GM12878 (cell line): ENCODE measurements around the gene INPP4B. TPM values are rescaled to one million over a fixed set of nuclear protein-coding genes. Genes with fewer than 3 reads are reported as not detected.

ENCODE experiments used
- ATAC-seq: fragments of 200-7000 bp; cut with Tn5 transposase; 3 replicates; pipeline ENCODE4 v1.9.1; 2020; ENCODE audit warnings: mild to moderate bottlenecking, moderate library complexity
- BruUV-seq: library from RNA; stranded (reverse); fragments of 400-500 nt; replicated peaks from 2 replicates; lab custom pipeline; 2021; lab: Mats Ljungman, UMichigan
- CTCF ChIA-PET: fragments of 300-600 bp; sonication (Branson Sonifier 250); formaldehyde crosslinking; extraction: SDS; loops from one replicate; lab custom pipeline; 2021; ENCODE audit warnings: inconsistent platforms; lab: Yijun Ruan, JAX
- POLR2A ChIA-PET: fragments of 350-600 bp; formaldehyde crosslinking; extraction: SDS; loops from one replicate; lab custom pipeline; 2021; ENCODE audit warnings: inconsistent platforms; lab: Charles Lee
- RAD21 ChIA-PET: fragments of 300-600 bp; sonication (Branson Sonifier 250); formaldehyde crosslinking; loops from one replicate; lab custom pipeline; 2023; ENCODE audit warnings: antibody characterized with exemption; ENCODE audit not compliant: unreplicated experiment; lab: Charles Lee
- SMC1A ChIA-PET: fragments of 300-600 bp; sonication (Branson Sonifier 250); formaldehyde crosslinking; loops from one replicate; lab custom pipeline; 2023; ENCODE audit not compliant: unreplicated experiment, uncharacterized antibody; lab: Charles Lee
- DNase-seq: peaks from one replicate; pipeline ENCODE4 v3.0.0-alpha.2; 2011; ENCODE audit warnings: low read depth, low spot score
- FAIRE-seq: peaks from 3 replicates; lab custom pipeline; 2011; peaks lifted over from hg19 to GRCh38; lab: Jason Lieb, UNC
- H2AFZ ChIP-seq: 2 replicates; pipeline ENCODE4 v1.6.0; 2011; ENCODE audit warnings: low read depth, low read length, control low read depth; ENCODE audit not compliant: control insufficient read depth
- H3K27ac ChIP-seq: 2 replicates; pipeline ENCODE4 v1.5.1; 2011; ENCODE audit warnings: control low read depth; ENCODE audit not compliant: control insufficient read depth, insufficient read depth
- H3K27me3 ChIP-seq, 2 experiments: replicated peaks in 1 of 2; 2 replicates each; pipeline versions ENCODE4 v1.6.0 to v1.6.1; 2011; ENCODE audit warnings: low read length in 1 of 2; ENCODE audit not compliant: control insufficient read depth in 2 of 2, insufficient read depth in 2 of 2
- H3K36me3 ChIP-seq, 2 experiments: 2 replicates each; pipeline ENCODE4 v1.5.1; 2011; ENCODE audit warnings: low read length in 1 of 2; ENCODE audit not compliant: control insufficient read depth in 2 of 2, insufficient read depth in 2 of 2
- H3K4me1 ChIP-seq: 2 replicates; pipeline ENCODE4 v1.6.1; 2011; ENCODE audit warnings: mild to moderate bottlenecking, low read length, moderate library complexity, mixed read lengths; ENCODE audit not compliant: control insufficient read depth, insufficient read depth
- H3K4me2 ChIP-seq: 2 replicates; pipeline ENCODE4 v1.6.0; 2011; ENCODE audit warnings: control low read depth; ENCODE audit not compliant: control insufficient read depth, insufficient read depth
- H3K4me3 ChIP-seq: fragments of 200-600 bp; sonication (generic); 2 replicates; pipeline ENCODE4 v1.5.1; 2016
- H3K79me2 ChIP-seq: 2 replicates; pipeline ENCODE4 v1.6.0; 2011; ENCODE audit warnings: low read length; ENCODE audit not compliant: control insufficient read depth, insufficient read depth
- H3K9ac ChIP-seq: 2 replicates; pipeline ENCODE4 v1.8.0; 2011; ENCODE audit warnings: low read length, control low read depth, mixed read lengths; ENCODE audit not compliant: control insufficient read depth, insufficient read depth
- H3K9me3 ChIP-seq: replicated peaks from 3 replicates; pipeline ENCODE4 v1.5.1; 2011; ENCODE audit warnings: mild to moderate bottlenecking, low read length; ENCODE audit not compliant: control insufficient read depth, insufficient read depth
- H4K20me1 ChIP-seq: 2 replicates; pipeline ENCODE4 v1.6.0; 2011; ENCODE audit not compliant: control insufficient read depth, insufficient read depth
- CHD2 ChIP-seq: IDR thresholded peaks from 2 replicates; pipeline ENCODE4 v1.6.1; 2011; ENCODE audit warnings: low read depth, low read length, improper control_type of control experiment, borderline replicate concordance
- CREM ChIP-seq: IDR thresholded peaks from 2 replicates; pipeline ENCODE4 v1.6.1; 2014; ENCODE audit warnings: antibody characterized with exemption, low read depth
- FOXM1 ChIP-seq: IDR thresholded peaks from 2 replicates; pipeline ENCODE4 v1.6.1; 2012; ENCODE audit warnings: low read depth, mild to moderate bottlenecking, inconsistent platforms, low read length, moderate library complexity
- HCFC1 ChIP-seq: fragments of 150-350 bp; IDR thresholded peaks from 2 replicates; pipeline ENCODE4 v1.6.1; 2014; ENCODE audit warnings: low read length
- IRF4 ChIP-seq: IDR thresholded peaks from 2 replicates; pipeline ENCODE4 v1.6.1; 2011; ENCODE audit warnings: low read depth, low read length
- MTA3 ChIP-seq: IDR thresholded peaks from 2 replicates; pipeline ENCODE4 v1.6.1; 2012; ENCODE audit warnings: low read length, inconsistent platforms, borderline replicate concordance
- NRF1 ChIP-seq: conservative IDR thresholded peaks from 2 replicates; pipeline ENCODE4 v1.6.1; 2011; ENCODE audit warnings: mild to moderate bottlenecking, low read depth, low read length, improper control_type of control experiment
- POU2F2 ChIP-seq: IDR thresholded peaks from 3 replicates; pipeline ENCODE4 v1.6.1; 2011; ENCODE audit warnings: low read depth, mild to moderate bottlenecking, low read length, borderline replicate concordance
- SPI1 ChIP-seq: IDR thresholded peaks from 2 replicates; pipeline ENCODE4 v1.6.1; 2011; ENCODE audit warnings: low read depth, mild to moderate bottlenecking, low read length, moderate library complexity, borderline replicate concordance; ENCODE audit not compliant: insufficient read depth
- TBL1XR1 ChIP-seq: IDR thresholded peaks from 2 replicates; pipeline ENCODE4 v1.6.1; 2012; ENCODE audit warnings: low read depth, low read length, improper control_type of control experiment
- TCF3 ChIP-seq: IDR thresholded peaks from 2 replicates; pipeline ENCODE4 v1.6.1; 2012; ENCODE audit warnings: low read depth, mild to moderate bottlenecking, low read length, borderline replicate concordance; ENCODE audit not compliant: insufficient read depth
- YY1 ChIP-seq: IDR thresholded peaks from 2 replicates; pipeline ENCODE4 v1.6.1; 2011; ENCODE audit warnings: low read depth, mild to moderate bottlenecking, low read length
- ZBED1 ChIP-seq: IDR thresholded peaks from 2 replicates; pipeline ENCODE4 v1.6.1; 2016; ENCODE audit warnings: borderline replicate concordance
- ZNF274 ChIP-seq: IDR thresholded peaks from one replicate; pipeline ENCODE4 v1.8.0; 2011; ENCODE audit not compliant: insufficient read length, insufficient read depth
- in situ Hi-C: fragments of 300-500 bp; cut with MboI; formaldehyde crosslinking; loops from 9 replicates; pipeline ENCODE4 v1.14.3; 2018; ENCODE audit warnings: mixed read lengths
- intact Hi-C: fragments of 100-400 bp; cut with micrococcal nuclease; formaldehyde crosslinking; loops from one replicate; pipeline ENCODE4 v1.14.2; 2022; ENCODE audit not compliant: unreplicated experiment
- polyA plus RNA-seq, 11 experiments: library from polyadenylated mRNA; depleted of rRNA in 4 of 11; unstranded in 6 of 11; stranded (reverse) in 5 of 11; fragments of >200 nt; fragmentation: Nextera tagmentation in 4 of 11; fragmentation: Illumina TruSeq in 1 of 11; extraction: Ambion mirVana in 4 of 11; extraction: Trizol in 1 of 11; gene quantifications; 1 replicate in 1 of 11; 2 replicates in 10 of 11; pipeline versions ENCODE4 v1.2.1 to v1.2.3, GENCODE V29; 2011 to 2016; ENCODE audit warnings: inconsistent platforms in 2 of 11, missing spikeins in 2 of 11, low read depth in 1 of 11
- total RNA-seq, 4 experiments: library from RNA; depleted of rRNA in 3 of 4; stranded (reverse); fragments of >200 nt in 3 of 4; fragmentation: Illumina TruSeq in 1 of 4; extraction: Trizol in 1 of 4; gene quantifications; 2 replicates each; pipeline versions ENCODE4 v1.2.1 to v1.2.3, GENCODE V29; 2013 to 2021
- TF ChIP-seq, protein P1 (sequence below): fragments of 450-650 bp; IDR thresholded peaks from 2 replicates; pipeline ENCODE4 v1.6.1; 2016; ENCODE audit warnings: mild to moderate bottlenecking

Gene INPP4B
- total and polyA plus RNA-seq, 10 of the 15 experiments (the other 5 are each of a cell fraction or from before 2014, with no cell fraction given): 0.53 to 11.2 (median 0.95) TPM

DNA sequence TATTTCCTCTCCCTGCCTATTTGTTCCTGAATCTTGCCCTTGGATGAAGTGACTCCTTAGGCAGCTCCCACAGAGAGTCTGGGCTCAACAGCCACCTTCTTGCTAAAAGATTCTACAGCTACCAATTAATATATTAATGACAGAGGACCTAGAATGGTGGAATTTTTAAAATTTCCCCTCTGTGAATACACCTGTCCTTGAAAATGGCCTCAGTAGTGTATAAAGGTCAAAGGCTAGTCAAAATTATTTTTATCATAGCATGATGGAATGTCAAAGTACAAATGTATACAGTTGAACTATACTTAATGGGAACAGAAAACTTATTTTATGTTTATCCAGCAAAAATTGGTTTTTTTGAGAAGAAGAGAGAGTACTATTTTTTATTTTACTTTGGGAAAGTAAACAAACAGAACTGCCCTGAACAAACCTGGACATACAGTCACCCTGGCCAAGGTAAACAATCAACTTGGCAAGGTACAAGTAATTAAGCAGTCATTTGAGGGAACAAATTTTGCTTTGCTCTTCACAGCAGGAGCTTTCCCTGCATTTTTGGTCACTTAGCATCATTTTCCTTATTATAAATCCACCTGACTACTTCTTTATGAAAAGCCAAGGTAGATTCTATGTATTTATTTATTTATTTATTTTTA, 250.8 kb downstream of the INPP4B start:
- CTCF ChIA-PET: no interaction called here
- Histone ChIP-seq H2AFZ (no peak overlapping the region), H3K36me3 (no peaks in the 10 kb centered on the region), H3K4me3 (no peak overlapping the region), H3K4me1 (no peaks in the 10 kb centered on the region), H3K27ac (no peak overlapping the region), H3K79me2 (no peaks in the 10 kb centered on the region), H4K20me1 (no peaks in the 10 kb centered on the region), H3K9ac (no peak overlapping the region), H3K4me2 (no peak overlapping the region), H3K9me3 (no peaks in the 10 kb centered on the region), H3K27me3 (no peaks in the 10 kb centered on the region)
- in situ Hi-C loops (no loop called here), intact Hi-C loops (no loop called here)
- TF ChIP-seq FOXM1 (no peak), ZNF274 (no peak), POU2F2 (no peak), IRF4 (no peak), TCF3 (no peak), HCFC1 (no peak), TBL1XR1 (no peak), ZBED1 (no peak), CREM (no peak), SPI1 (no peak), NRF1 (no peak), CHD2 (no peak), MTA3 (no peak), YY1 (no peak)
- TF ChIP-seq, protein P1, sequence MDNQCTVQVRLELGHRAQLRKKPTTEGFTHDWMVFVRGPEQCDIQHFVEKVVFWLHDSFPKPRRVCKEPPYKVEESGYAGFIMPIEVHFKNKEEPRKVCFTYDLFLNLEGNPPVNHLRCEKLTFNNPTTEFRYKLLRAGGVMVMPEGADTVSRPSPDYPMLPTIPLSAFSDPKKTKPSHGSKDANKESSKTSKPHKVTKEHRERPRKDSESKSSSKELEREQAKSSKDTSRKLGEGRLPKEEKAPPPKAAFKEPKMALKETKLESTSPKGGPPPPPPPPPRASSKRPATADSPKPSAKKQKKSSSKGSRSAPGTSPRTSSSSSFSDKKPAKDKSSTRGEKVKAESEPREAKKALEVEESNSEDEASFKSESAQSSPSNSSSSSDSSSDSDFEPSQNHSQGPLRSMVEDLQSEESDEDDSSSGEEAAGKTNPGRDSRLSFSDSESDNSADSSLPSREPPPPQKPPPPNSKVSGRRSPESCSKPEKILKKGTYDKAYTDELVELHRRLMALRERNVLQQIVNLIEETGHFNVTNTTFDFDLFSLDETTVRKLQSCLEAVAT: no peak
- no peak for ATAC-seq
- POLR2A ChIA-PET: no interaction called here
- no peak for DNase-seq
- SMC1A ChIA-PET: interaction anchor here (0.7 to 1.8 kb wide), 3 partner anchors 21 to 586 kb away, joined by 3 to 5 read pairs (median 3); no protein-coding TSS in a partner anchor
- RAD21 ChIA-PET: no interaction called here
- no peak for FAIRE-seq
- no TSS peak for BruUV-seq
